GM21576 (cell line): Measurements from ENCODE around the gene CLSTN1.
"Not testable (repeated sequence)": the region's sequence is repeated elsewhere in the genome, so short reads cannot be mapped to it uniquely, and the experiment has no call there.

Experiments used
- ATAC-seq: cut with Tn5 transposase; IDR thresholded peaks from one replicate; pipeline ENCODE4 v1.9.1; 2021; ENCODE audit warnings: mild to moderate bottlenecking, moderate library complexity; ENCODE audit not compliant: unreplicated experiment

Gene CLSTN1

DNA sequence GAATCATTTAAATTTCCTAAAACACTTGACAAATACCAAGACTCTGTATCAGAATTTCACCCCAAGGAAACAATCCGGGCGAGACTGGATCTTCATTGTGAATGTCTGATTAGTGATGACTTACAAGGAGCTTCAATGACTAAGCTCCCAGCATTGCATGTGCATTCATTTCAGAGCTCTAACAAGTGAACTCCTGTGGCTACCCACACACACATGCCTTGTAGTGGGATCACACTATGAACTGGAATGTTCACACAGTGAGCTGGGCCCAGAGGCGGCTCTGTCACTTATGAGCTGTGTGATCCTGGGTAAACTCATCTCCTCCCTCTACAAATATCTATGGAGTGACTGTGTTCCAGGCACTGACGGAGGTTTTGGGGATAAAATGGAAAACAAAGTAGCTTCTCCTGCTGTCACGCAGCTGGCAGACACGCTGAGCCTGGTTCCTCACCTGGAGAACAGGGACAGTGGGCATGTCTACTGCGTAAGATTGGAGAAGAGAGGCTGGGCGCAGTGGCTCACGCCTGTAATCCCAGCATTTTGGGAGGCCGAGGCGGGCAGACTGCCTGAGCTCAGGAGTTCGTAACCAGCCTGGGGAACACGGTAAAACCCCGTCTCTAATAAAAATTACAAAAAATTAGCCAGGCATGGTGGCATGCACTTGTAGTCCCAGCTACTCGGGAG, 56.9 kb downstream of the CLSTN1 start:
- no peak for ATAC-seq

- no peak for ATAC-seq
Observed at GRCh38 chr1:9764550-9764949, 59.2 kb downstream of the CLSTN1 start.

DNA sequence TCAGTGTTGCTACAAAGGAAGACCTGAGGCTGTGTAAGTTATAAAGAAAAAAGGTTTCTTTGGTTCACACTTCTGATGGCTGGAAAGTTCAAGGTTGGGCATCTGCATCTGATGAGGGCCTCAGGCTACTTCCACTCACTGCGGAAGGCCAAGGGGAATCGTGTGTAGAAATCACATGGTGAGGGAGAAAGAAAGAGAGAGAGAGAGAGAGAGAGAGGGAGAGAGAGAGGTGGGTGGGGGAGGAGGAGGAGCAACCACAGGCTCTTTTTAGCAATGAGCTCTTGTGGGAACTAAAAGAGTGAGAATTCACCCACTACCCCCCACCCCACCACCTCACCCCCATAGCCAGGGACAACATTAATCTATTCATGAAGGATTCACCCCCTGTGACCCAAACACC, 59.9 kb downstream of the CLSTN1 start:
- ATAC-seq: no peak

DNA sequence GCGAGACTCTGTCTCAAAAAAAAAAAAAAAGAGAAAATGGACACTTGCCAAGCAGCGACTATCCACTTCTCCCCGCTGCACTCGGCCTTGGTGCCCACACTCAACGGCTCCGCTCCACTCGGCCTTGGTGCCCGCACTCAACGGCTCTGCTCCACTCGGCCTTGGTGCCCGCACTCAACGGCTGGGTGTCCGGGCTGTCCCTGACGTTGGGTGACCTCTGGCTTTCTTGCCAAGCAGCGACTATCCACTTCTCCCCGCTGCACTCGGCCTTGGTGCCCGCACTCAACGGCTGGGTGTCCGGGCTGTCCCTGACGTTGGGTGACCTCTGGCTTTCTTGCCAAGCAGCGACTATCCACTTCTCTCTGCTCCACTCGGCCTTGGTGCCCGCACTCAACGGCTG, 61.3 kb downstream of the CLSTN1 start:
- ATAC-seq: not testable (repeated sequence)

DNA sequence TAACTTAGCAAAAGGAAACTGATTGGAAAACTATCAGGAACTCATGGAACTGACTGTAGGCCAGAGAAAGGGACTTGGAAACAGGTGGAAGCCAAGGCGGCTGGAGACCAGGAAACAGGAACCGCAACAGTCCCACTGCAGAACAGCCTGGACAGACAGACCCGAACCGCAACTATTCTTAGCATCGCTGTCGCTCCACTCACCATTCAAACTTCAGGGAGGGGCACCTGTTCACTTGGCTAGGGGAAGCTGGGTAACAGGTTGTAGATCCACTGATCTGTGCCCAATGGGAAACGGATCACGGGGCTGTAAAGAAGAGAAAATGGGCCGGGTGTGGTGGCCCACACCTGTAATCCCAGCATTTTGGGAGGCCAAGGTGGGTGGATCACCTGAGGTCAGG, 61.9 kb downstream of the CLSTN1 start:
- no peak for ATAC-seq

DNA sequence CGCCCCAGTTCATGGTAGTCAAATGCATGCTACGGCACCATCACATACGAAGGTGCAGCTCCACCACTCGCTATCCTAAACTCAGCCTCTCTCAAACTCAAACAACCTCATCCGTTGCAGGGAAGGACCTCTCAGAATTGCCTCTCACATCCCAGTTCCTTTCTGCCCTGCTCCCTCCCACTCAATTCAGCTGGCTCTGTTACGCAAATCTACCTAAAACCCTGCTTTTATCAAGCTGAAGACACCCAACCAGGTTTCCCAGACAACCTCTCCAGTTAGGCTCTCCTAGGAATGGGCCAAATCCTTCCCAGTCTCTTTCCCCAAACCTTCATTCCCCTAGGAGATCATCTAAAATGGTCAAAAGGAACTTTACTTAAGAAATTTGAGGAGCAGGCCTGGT, 62.9 kb downstream of the CLSTN1 start:
- ATAC-seq: no peak

DNA sequence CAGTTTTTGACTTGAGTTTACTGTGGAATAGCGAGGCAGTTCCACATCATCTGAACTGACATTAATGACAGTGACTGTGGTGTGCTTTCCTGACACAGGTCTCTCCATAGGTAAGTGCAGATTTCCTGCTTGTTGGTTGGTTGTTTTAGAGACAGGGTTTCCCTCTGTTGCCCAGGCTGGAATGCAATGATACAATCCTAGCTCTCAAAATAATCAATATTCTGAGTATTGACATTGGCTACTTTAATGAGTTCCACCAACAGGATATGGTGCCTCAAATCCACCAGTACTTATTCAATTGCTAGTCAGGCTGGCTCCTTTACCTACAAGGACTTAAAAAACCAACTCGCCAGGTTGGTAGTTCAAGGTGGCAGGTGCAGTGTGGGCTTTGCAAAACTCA, 63.8 kb downstream of the CLSTN1 start:
- no peak for ATAC-seq

DNA sequence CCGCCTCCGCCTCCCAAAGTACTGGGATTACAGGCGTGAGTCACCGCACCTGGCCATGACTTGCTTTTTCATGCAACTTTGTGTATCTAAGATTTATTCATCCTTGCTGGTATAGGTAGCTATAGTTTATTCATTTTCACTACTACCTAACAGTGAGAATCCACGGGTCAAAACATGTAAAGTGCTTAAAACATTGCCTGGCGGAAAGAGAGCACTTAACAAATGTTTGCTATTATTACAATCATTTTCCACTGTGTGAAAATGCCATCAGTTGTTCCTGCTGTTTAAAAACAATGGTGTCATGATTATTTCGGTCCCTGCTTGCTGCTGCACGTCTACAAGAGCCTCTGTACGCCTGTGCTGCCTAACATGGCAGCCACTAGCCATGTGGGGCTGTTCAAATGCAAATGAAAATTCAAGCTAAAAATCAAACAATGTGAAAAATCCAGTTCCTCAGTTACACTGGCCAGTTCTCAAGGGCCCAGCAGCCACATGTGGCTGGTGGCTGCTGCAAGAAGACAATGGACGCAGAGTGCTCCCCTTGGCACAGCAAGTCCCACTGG, 65.1 kb downstream of the CLSTN1 start:
- no peak for ATAC-seq

- no peak for ATAC-seq
Observed at GRCh38 chr1:9755441-9755995, 68.2 kb downstream of the CLSTN1 start.

DNA sequence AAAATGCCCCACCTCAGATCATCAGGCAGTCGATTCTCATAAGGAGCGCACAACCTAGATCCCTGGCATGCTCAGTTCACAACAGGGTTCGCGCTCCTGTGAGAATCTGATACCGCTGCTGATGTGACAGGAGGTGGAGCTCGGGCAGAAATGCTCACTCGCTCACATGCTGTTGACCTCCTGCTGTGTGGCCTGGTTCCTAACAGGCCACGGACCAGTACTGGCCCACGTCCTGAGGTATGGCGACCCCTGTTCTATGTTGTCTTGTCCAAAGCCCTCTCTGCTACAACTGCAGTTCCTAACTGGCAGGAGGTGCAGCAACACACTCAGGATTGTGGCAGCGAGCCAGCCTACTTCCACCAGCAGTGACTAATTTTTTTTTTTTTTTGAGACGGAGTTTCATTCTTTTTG, 70.6 kb downstream of the CLSTN1 start:
- ATAC-seq: no peak

DNA sequence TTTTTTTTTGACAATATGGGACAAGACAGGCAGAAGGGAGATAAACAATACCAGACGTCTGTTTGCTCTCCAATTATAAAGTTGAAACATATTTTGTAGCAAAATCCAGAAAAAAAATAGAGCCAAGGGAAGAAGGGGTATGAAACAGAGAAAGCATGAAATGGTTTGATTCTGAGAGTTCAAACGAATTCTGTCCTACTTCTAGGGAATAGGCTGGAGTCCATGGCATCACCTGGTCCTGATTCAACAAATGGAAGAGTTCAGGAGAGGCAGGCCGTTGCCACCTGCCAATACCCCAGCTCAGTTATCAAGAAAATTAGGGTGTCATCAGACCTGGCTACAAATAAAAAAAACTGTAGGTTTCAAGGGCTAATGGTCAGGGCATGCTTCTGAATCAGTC, 71.8 kb downstream of the CLSTN1 start:
- no peak for ATAC-seq

DNA sequence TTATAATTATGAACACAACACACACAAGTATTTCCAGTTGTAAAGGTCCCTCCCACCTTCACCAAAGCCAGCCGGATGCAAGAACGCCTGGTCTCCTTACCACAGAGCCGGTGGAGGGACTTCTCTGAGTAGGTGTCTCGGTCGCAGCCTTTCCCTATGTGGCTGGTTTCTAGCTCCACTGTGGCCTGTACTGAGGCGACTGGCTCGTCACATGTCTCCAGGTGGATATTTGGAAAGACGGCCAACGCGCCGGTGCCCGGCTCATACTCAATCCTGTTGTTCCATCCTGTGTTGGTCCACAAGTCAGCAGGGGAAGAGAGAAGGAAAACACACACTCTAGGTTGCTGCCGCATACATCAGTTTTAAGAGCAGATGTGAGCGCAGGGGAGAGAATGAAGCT, 74.4 kb downstream of the CLSTN1 start:
- no peak for ATAC-seq

DNA sequence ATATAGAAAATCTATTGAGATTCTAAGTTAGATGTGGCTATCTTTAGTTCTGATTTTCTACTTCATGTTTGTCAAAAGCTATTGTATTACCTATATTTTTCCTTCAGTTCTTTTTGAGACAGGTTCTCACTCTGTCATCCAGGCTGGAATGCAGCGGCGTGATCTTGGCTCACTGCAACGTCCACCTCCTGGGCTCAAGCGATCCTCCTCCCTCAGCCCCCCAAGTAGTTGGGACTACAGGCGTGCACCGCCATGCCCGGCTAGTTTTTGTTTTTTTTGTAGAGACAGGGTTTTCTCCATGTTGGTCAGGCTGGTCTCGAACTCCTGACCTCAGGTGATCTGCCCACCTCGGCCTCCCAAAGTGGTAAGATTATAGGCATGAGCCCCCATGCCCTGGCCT, 75.4 kb downstream of the CLSTN1 start:
- not testable (repeated sequence) for ATAC-seq

- no peak for ATAC-seq
Observed at GRCh38 chr1:9746651-9747050, 77.1 kb downstream of the CLSTN1 start.

DNA sequence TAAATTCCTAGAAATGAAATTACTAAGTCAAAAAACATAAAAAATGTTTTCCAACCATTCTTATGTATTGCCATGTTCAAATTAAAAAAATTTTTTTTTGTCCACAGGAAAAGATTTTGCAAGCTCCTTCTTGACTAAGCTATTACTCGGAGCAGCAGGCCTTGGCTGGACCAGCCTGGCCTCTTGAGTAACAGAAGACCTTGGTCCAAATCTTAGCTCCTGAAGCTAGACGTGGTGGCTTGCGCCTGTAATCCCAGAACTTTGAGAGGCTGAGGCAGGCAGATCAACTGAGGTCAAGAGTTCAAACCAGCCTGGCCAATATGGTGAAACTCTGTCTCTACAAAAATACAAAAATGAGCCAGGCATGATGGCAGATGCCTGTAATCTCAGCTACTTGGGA, 77.6 kb downstream of the CLSTN1 start:
- ATAC-seq: no peak

DNA sequence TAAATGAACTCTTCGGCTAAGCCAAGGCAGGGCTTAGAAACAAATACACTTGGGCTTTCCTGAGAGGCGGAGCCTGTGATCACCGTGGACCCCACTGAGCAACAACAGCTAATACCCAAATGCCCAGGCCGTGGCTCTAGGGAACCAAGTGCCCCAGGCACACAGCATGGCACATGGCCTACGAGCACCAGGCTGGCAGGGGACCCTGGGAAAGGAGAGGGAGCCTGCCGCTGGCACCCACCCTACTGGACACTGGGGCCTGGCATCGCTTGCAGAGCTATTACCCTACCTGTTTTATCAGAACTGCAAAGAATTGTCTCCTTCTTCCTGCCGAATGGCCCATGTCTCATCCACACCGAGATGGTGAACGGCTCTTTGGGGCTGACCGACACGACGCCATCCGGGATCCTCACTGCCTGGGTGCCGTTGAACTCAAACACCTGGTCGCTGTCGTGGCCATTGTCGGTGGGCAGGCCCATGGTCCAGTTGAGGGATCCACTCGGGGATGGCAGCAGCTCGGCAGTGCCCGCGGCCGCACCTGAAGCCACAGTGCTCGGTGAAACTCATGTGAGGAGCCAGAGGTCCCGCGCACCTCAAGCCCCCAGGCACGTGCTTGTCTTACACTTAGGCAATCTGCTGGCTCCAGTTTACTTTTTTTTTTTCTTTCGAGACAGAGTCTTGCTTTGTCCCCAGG, 79.5 kb downstream of the CLSTN1 start:
- ATAC-seq: no peak

GRCh38 chr1:9737671-9738070, 86.1 kb downstream of the CLSTN1 start:
- ATAC-seq: no peak

DNA sequence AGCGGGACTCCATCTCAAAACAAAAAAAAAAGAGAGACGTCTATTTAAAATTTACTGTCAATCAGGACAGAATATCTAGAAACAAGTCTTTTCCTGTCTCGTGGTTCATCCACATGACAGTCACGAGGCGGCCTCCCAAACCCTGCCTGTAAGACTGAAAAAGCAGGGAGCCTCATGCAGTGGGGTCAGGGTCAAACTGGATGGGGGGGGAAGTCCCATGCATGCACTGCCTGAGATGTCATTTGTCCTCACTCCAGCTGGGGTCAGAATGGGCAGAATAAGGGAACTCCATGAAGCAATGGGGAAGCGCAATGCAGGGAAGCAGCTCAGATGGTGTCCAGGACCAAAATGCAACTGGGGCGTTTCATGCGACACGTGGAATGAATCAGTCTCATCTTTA, 86.7 kb downstream of the CLSTN1 start:
- ATAC-seq: no peak

- no peak for ATAC-seq
Observed at GRCh38 chr1:9736241-9736640, 87.5 kb downstream of the CLSTN1 start.

DNA sequence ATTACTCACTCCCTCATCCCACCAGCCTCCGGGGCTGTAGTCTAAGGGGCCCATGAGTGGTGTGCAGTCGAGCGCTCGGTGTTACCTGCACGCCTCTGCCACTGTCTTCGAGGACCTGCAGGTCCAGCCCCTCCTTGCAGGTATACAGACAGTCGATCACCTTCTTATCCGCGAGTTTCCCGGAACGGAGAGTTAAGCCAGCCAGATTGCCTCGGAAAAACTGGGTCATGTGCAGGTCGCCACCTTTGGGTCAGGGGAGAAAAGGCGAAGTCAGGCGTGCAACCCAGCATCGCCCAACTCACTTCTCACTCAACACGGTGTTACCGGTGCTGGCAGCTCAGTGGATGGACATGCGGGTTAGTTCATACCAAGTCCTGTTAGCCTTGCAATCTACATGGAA, 88.0 kb downstream of the CLSTN1 start:
- no peak for ATAC-seq

GRCh38 chr1:9733160-9733789, 90.5 kb downstream of the CLSTN1 start:
- ATAC-seq: no peak
